DOHH2 (cell line): ENCODE measurements around the gene ARPC4.
A peak's percentile ranks its signal among the peaks of the same experiment; 100 is the strongest.

Experiments used
- H3F3A ChIP-seq: fragments of 200-600 bp; sonication (generic), shearing (Covaris generic); 2 replicates; pipeline ENCODE4 v1.6.0; 2016; ENCODE audit warnings: antibody characterized with exemption, mild to moderate bottlenecking; ENCODE audit not compliant: control insufficient read depth, insufficient read depth
- H3K27ac ChIP-seq: fragments of 200-600 bp; sonication (generic); 2 replicates; pipeline ENCODE4 v1.5.1; 2014; ENCODE audit warnings: low read depth, mild to moderate bottlenecking, low read length, moderate library complexity
- H3K27me3 ChIP-seq: fragments of 200-600 bp; sonication (generic); 2 replicates; pipeline ENCODE4 v1.6.1; 2014; ENCODE audit warnings: mild to moderate bottlenecking, low read length, mixed read lengths; ENCODE audit not compliant: control insufficient read depth
- H3K36me3 ChIP-seq: fragments of 200-600 bp; sonication (generic); 2 replicates; pipeline ENCODE4 v1.6.1; 2014; ENCODE audit warnings: mild to moderate bottlenecking, low read length, moderate library complexity, mixed read lengths; ENCODE audit not compliant: control insufficient read depth
- H3K4me1 ChIP-seq: fragments of 200-600 bp; sonication (generic); 2 replicates; pipeline ENCODE4 v1.6.1; 2014; ENCODE audit warnings: mild to moderate bottlenecking, low read length, mixed read lengths; ENCODE audit not compliant: control insufficient read depth
- H3K4me2 ChIP-seq: fragments of 200-600 bp; sonication (generic); 2 replicates; pipeline ENCODE4 v1.6.0; 2014; ENCODE audit warnings: mild to moderate bottlenecking, low read length, moderate library complexity
- H3K4me3 ChIP-seq: fragments of 200-600 bp; sonication (generic); 2 replicates; pipeline ENCODE4 v1.5.1; 2014; ENCODE audit warnings: mild to moderate bottlenecking, low read length, mixed read lengths
- H3K79me2 ChIP-seq: fragments of 200-600 bp; sonication (generic); 2 replicates; pipeline ENCODE4 v1.6.1; 2014; ENCODE audit warnings: mild to moderate bottlenecking, low read length, mixed read lengths; ENCODE audit not compliant: control insufficient read depth
- H3K9me2 ChIP-seq: fragments of 200-600 bp; sonication (generic); replicated peaks from 2 replicates; pipeline ENCODE4 v1.6.1; 2014; ENCODE audit warnings: mild to moderate bottlenecking, low read length, mixed read lengths; ENCODE audit not compliant: control insufficient read depth
- H3K9me3 ChIP-seq: fragments of 200-600 bp; sonication (generic); 2 replicates; pipeline ENCODE4 v1.6.1; 2014; ENCODE audit warnings: antibody characterized with exemption, low read length, mixed read lengths; ENCODE audit not compliant: control insufficient read depth, insufficient read depth
- H4K20me1 ChIP-seq: fragments of 200-600 bp; sonication (generic); 2 replicates; pipeline ENCODE4 v1.6.0; 2014; ENCODE audit warnings: low read depth, mild to moderate bottlenecking, antibody characterized with exemption, low read length, moderate library complexity; ENCODE audit not compliant: control insufficient read depth, insufficient read depth
- EZH2phosphoT487 ChIP-seq: fragments of 200-600 bp; sonication (generic); IDR thresholded peaks from 2 replicates; pipeline ENCODE4 v1.6.1; 2017; ENCODE audit warnings: borderline replicate concordance, mild to moderate bottlenecking, antibody characterized with exemption, low read length, moderate library complexity, mixed read lengths
- TF ChIP-seq, protein P1 (sequence below): fragments of 200-600 bp; sonication (generic); IDR thresholded peaks from one replicate; pipeline ENCODE4 v1.5.1; 2014; ENCODE audit warnings: antibody characterized with exemption, mild to moderate bottlenecking, low read depth, low read length; ENCODE audit not compliant: poor library complexity, severe bottlenecking

Gene ARPC4

GRCh38 chr3:9787714-9788113 lies 5.2 kb upstream of the ARPC4 start:
- H3K36me3 ChIP-seq: peaks cover 61% of the 10 kb centered on the region

GRCh38 chr3:9791127-9791526 lies 1.8 kb upstream of the ARPC4 start:
- H3K27ac ChIP-seq: no peak overlapping the region

More at GRCh38 chr3:9787714-9788113, 5.2 kb upstream of the ARPC4 start:
- no peak overlapping the region for H3K27ac ChIP-seq
- peaks cover 21% of the 10 kb centered on the region for H3K79me2 ChIP-seq
- no peaks in the 10 kb centered on the region for H4K20me1 ChIP-seq
- H3K4me3 ChIP-seq: no peak overlapping the region
- no peaks in the 10 kb centered on the region for H3K9me2 ChIP-seq
- no peak overlapping the region for H3K4me2 ChIP-seq
- H3K27me3 ChIP-seq: no peaks in the 10 kb centered on the region
- H3F3A ChIP-seq: peaks cover 11% of the 10 kb centered on the region
- H3K9me3 ChIP-seq: no peaks in the 10 kb centered on the region
- TF ChIP-seq, protein P1, sequence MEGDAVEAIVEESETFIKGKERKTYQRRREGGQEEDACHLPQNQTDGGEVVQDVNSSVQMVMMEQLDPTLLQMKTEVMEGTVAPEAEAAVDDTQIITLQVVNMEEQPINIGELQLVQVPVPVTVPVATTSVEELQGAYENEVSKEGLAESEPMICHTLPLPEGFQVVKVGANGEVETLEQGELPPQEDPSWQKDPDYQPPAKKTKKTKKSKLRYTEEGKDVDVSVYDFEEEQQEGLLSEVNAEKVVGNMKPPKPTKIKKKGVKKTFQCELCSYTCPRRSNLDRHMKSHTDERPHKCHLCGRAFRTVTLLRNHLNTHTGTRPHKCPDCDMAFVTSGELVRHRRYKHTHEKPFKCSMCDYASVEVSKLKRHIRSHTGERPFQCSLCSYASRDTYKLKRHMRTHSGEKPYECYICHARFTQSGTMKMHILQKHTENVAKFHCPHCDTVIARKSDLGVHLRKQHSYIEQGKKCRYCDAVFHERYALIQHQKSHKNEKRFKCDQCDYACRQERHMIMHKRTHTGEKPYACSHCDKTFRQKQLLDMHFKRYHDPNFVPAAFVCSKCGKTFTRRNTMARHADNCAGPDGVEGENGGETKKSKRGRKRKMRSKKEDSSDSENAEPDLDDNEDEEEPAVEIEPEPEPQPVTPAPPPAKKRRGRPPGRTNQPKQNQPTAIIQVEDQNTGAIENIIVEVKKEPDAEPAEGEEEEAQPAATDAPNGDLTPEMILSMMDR: no peak
- peaks cover 16% of the 10 kb centered on the region for H3K4me1 ChIP-seq

GRCh38 chr3:9791790-9792404 lies 985 bp upstream of the ARPC4 start:
- Histone ChIP-seq H3F3A (peaks cover 29% of the 10 kb centered on the region), H4K20me1 (peaks cover 16% of the 10 kb centered on the region), H3K9me3 (no peaks in the 10 kb centered on the region), H3K4me3 (peak overlapping the region; percentile 98), H3K4me1 (peaks cover 40% of the 10 kb centered on the region), H3K27ac (peak overlapping the region; percentile 79), H3K79me2 (peaks cover 63% of the 10 kb centered on the region), H3K27me3 (no peaks in the 10 kb centered on the region), H3K4me2 (peak overlapping the region; percentile 82), H3K9me2 (no peaks in the 10 kb centered on the region), H3K36me3 (peaks cover 76% of the 10 kb centered on the region)
- TF ChIP-seq, protein P1: no peak
- no peak for TF ChIP-seq EZH2phosphoT487

More at GRCh38 chr3:9791127-9791526, 1.8 kb upstream of the ARPC4 start:
- Histone ChIP-seq H3K4me3 (peak overlapping the region; percentile 98), H3K79me2 (peaks cover 55% of the 10 kb centered on the region), H3K4me1 (peaks cover 38% of the 10 kb centered on the region), H3K9me2 (no peaks in the 10 kb centered on the region), H3K9me3 (no peaks in the 10 kb centered on the region), H3K36me3 (peaks cover 77% of the 10 kb centered on the region), H3F3A (peaks cover 26% of the 10 kb centered on the region), H3K4me2 (peak overlapping the region; percentile 82), H4K20me1 (peaks cover 15% of the 10 kb centered on the region), H3K27me3 (no peaks in the 10 kb centered on the region)
- TF ChIP-seq, protein P1: no peak
- TF ChIP-seq EZH2phosphoT487: no peak
